Measurements from ENCODE around the gene CELA2A. TPM values are rescaled to one million over a fixed set of nuclear protein-coding genes. Genes with fewer than 3 reads are reported as not detected.

The CELA2A gene
- total RNA-seq, 2 experiments from 2014 or later, result not detected

DNA sequence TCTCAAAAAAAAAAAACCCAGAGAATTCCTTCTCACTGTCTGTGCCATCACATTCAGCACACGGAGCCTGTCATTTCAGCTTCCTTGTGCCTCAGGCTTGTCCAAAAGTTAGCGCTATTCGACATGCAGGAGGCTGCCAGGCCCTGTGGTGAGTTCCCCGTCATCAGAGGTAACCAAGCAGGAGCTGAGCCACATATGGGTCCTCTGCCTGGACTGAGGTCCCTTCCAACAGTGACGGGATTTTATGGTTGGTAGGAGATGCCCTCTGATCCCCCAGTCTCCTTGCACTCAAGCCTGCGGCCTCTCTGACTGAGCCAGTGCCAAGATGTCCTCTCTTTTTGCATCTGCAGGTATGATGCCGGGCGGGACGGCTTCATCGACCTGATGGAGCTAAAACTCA, 31.0 kb upstream of the CELA2A start:
- H3K27ac Mint-ChIP-seq, result no peak overlapping the region
- H3K36me3 ChIP-seq (ENCODE audit: insufficient read depth, low read length), result peaks cover 60% of the 10 kb centered on the region
- H3K9me3 Mint-ChIP-seq, result no peaks in the 10 kb centered on the region
- no peaks in the 10 kb centered on the region for H3K27me3 ChIP-seq (ENCODE audit: control insufficient read depth in 1 of 2, insufficient read depth in 2 of 2, low read length in 2 of 2)
- H3K36me3 Mint-ChIP-seq (ENCODE audit: low read depth), result peaks cover 43% of the 10 kb centered on the region
- H3K4me1 Mint-ChIP-seq (ENCODE audit: low read depth), result peaks cover 14% of the 10 kb centered on the region
- TF ChIP-seq, protein P1, sequence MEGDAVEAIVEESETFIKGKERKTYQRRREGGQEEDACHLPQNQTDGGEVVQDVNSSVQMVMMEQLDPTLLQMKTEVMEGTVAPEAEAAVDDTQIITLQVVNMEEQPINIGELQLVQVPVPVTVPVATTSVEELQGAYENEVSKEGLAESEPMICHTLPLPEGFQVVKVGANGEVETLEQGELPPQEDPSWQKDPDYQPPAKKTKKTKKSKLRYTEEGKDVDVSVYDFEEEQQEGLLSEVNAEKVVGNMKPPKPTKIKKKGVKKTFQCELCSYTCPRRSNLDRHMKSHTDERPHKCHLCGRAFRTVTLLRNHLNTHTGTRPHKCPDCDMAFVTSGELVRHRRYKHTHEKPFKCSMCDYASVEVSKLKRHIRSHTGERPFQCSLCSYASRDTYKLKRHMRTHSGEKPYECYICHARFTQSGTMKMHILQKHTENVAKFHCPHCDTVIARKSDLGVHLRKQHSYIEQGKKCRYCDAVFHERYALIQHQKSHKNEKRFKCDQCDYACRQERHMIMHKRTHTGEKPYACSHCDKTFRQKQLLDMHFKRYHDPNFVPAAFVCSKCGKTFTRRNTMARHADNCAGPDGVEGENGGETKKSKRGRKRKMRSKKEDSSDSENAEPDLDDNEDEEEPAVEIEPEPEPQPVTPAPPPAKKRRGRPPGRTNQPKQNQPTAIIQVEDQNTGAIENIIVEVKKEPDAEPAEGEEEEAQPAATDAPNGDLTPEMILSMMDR (IDR thresholded peaks at IDR 0.05), result no peak
- no peak overlapping the region for H3K4me3 Mint-ChIP-seq
- H3K27me3 Mint-ChIP-seq, result no peaks in the 10 kb centered on the region
- H3K27ac ChIP-seq (ENCODE audit: low read depth in 1 of 2, low read length in 2 of 2), result no peak overlapping the region
- H3K4me1 ChIP-seq (ENCODE audit: insufficient read depth, low read length), result peaks cover 15% of the 10 kb centered on the region
- intact Hi-C loops (cut with DNase I, micrococcal nuclease), result no loop called here
- DNase-seq (peak in 1 of 14 experiments; percentile 17), ATAC-seq (ENCODE audit: poor library complexity) (no peak)
- H3K4me3 ChIP-seq (ENCODE audit: low read length), result no peak overlapping the region
- ChIA-PET CTCF (no interaction called here), POLR2A (no interaction called here)
- no peaks in the 10 kb centered on the region for H3K9me3 ChIP-seq (ENCODE audit: control insufficient read depth in 1 of 2, insufficient read depth in 1 of 2, low read length in 2 of 2)

DNA sequence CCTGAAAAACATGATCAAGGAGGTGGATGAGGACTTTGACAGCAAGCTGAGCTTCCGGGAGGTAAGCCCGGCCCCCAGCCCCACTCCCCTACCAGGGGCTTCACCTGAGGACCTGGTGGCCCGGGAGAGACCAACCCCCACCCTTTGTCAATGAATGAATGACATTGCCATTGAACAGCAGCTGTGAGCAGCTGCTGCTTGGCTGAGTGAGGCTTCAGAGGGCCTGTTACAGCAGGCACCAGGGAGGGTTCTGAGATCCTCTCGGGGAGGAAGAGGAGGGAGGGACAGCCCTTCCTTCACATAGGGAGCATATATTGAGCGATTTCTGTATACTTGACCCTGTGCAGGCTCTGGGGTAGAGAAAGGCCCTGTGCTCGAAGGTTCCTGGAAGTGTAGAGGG, 30.6 kb upstream of the CELA2A start:
- Histone ChIP-seq H3K9me3 (ENCODE audit: control insufficient read depth in 1 of 2, insufficient read depth in 1 of 2, low read length in 2 of 2) (no peaks in the 10 kb centered on the region), H3K4me1 (ENCODE audit: insufficient read depth, low read length) (peaks cover 14% of the 10 kb centered on the region), H3K36me3 (ENCODE audit: insufficient read depth, low read length) (peaks cover 60% of the 10 kb centered on the region), H3K4me3 (ENCODE audit: low read length) (no peak overlapping the region), H3K27ac (ENCODE audit: low read depth in 1 of 2, low read length in 2 of 2) (no peak overlapping the region), H3K27me3 (ENCODE audit: control insufficient read depth in 1 of 2, insufficient read depth in 2 of 2, low read length in 2 of 2) (no peaks in the 10 kb centered on the region)
- no peak for ATAC-seq (ENCODE audit: poor library complexity)
- Mint-ChIP-seq H3K36me3 (ENCODE audit: low read depth) (peaks cover 41% of the 10 kb centered on the region), H3K27me3 (no peaks in the 10 kb centered on the region), H3K4me3 (no peak overlapping the region), H3K27ac (no peak overlapping the region), H3K4me1 (ENCODE audit: low read depth) (peaks cover 11% of the 10 kb centered on the region), H3K9me3 (no peaks in the 10 kb centered on the region)
- peak in 1 of 14 experiments; percentile 11 for DNase-seq
- POLR2A ChIA-PET, result no interaction called here
- CTCF ChIA-PET, result no interaction called here
- intact Hi-C loops (cut with DNase I, micrococcal nuclease), result no loop called here
- TF ChIP-seq, protein P1 (IDR thresholded peaks at IDR 0.05), result no peak

DNA sequence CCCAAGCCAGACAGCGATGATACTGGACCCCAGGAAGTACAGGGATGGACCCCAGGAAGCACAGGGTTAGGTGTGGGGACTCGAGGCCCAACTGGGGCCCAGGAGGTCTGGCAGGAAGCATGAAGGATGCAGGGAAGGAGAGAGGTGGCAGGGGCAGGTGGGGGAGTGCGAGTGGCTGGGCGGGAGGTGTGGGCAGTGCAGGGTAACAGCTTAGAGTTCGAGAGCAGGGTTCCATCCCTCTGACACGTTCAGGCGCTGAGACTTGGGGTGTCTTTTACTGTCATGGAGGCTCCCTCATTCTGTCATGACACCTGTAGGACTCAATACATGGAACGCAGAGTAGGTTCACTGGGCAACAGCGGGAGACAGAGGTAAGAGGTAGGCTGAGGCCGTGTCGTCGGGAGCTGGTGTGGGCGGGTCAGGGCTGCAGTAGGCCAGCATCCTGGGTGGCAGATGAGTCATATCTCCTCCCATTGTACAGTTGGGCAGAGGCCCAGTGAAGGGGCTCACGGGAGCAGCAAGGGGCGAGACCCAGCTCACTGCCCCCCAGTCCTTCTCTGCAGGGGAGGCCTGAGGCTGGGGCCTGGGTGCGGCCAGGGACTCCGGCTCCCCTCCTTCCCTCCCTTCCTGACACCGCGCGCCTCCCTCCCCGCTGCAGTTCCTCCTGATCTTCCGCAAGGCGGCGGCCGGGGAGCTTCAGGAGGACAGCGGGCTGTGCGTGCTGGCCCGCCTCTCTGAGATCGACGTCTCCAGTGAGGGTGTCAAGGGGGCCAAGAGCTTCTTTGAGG, 29.8 kb upstream of the CELA2A start:
- Mint-ChIP-seq H3K9me3 (no peaks in the 10 kb centered on the region), H3K36me3 (ENCODE audit: low read depth) (peaks cover 39% of the 10 kb centered on the region), H3K4me3 (no peak overlapping the region), H3K27me3 (no peaks in the 10 kb centered on the region), H3K4me1 (ENCODE audit: low read depth) (peaks cover 9% of the 10 kb centered on the region), H3K27ac (no peak overlapping the region)
- ChIA-PET CTCF (interaction anchor here (7.5 kb wide), 1 partner anchor 103 kb away, joined by 67 read pairs; no protein-coding TSS in a partner anchor), POLR2A (no interaction called here)
- TF ChIP-seq, protein P1 (IDR thresholded peaks at IDR 0.05), result no peak
- no peaks in the 10 kb centered on the region for H3K27me3 ChIP-seq (ENCODE audit: control insufficient read depth in 1 of 2, insufficient read depth in 2 of 2, low read length in 2 of 2)
- intact Hi-C loops (cut with DNase I, micrococcal nuclease), result no loop called here
- H3K27ac ChIP-seq (ENCODE audit: low read depth in 1 of 2, low read length in 2 of 2), result no peak overlapping the region
- H3K4me3 ChIP-seq (ENCODE audit: low read length), result no peak overlapping the region
- H3K9me3 ChIP-seq (ENCODE audit: control insufficient read depth in 1 of 2, insufficient read depth in 1 of 2, low read length in 2 of 2), result no peaks in the 10 kb centered on the region
- no peak for ATAC-seq (ENCODE audit: poor library complexity)
- DNase-seq, result peak in 1 of 14 experiments; percentile 37
- H3K4me1 ChIP-seq (ENCODE audit: insufficient read depth, low read length), result peaks cover 11% of the 10 kb centered on the region
- H3K36me3 ChIP-seq (ENCODE audit: insufficient read depth, low read length), result peaks cover 61% of the 10 kb centered on the region

Measured in CD4-positive, alpha-beta T cell (primary cell).